BJ (cell line): ENCODE results near the gene FAM162A. TPM values are rescaled to one million over a fixed set of nuclear protein-coding genes. Genes with fewer than 3 reads are reported as not detected.
A peak's percentile ranks its signal among the peaks of the same experiment; 100 is the strongest.

Source experiments
- CTCF ChIA-PET: fragments of 350-600 bp; formaldehyde crosslinking; extraction: SDS; loops from one replicate; lab custom pipeline; 2021; ENCODE audit warnings: antibody characterized with exemption, inconsistent platforms; lab: Yijun Ruan, JAX
- POLR2A ChIA-PET: fragments of 300-600 bp; sonication (Branson Sonifier 250); formaldehyde crosslinking; extraction: SDS; loops from one replicate; lab custom pipeline; 2021; ENCODE audit warnings: antibody characterized with exemption; lab: Charles Lee
- DNase-seq: peaks from one replicate; pipeline ENCODE4 v3.0.0-alpha.2; 2011; ENCODE audit warnings: low read depth
- H3K27me3 ChIP-seq: 2 replicates; pipeline ENCODE4 v1.6.0; 2011; ENCODE audit warnings: low read length; ENCODE audit not compliant: control insufficient read depth, insufficient read depth
- H3K36me3 ChIP-seq: 2 replicates; pipeline ENCODE4 v1.5.1; 2011; ENCODE audit warnings: low read length; ENCODE audit not compliant: control insufficient read depth, insufficient read depth
- H3K4me3 ChIP-seq: 2 replicates; pipeline ENCODE4 v1.5.1; 2011; ENCODE audit warnings: low read depth, mild to moderate bottlenecking, control low read depth, low read length
- CTCF ChIP-seq: IDR thresholded peaks from 2 replicates; pipeline ENCODE4 v1.5.1; 2011; ENCODE audit warnings: low read depth, mild to moderate bottlenecking, control low read depth, inconsistent platforms, low read length, moderate library complexity; ENCODE audit not compliant: insufficient read depth
- polyA plus RNA-seq: library from polyadenylated mRNA; depleted of rRNA; stranded (reverse); fragments of >200 nt; gene quantifications from 2 replicates; pipeline ENCODE4 v1.2.3, GENCODE V29; 2011; rRNA removed
- small RNA-seq: library from RNA; depleted of rRNA; stranded (forward); fragments of <200 nt; gene quantifications from one replicate; pipeline ENCODE3, GENCODE V24; 2012; ENCODE audit warnings: low replicate concordance, low read depth; ENCODE audit not compliant: insufficient read length

FAM162A gene
- polyA plus RNA-seq, 1 experiment = 23.9 TPM

GRCh38 chr3:122457706-122458105 is 73.7 kb downstream of the FAM162A start:
- peaks cover 4% of the 10 kb centered on the region for H3K36me3 ChIP-seq
- POLR2A ChIA-PET = no interaction called here

GRCh38 chr3:122458992-122459391 is 75.0 kb downstream of the FAM162A start:
- POLR2A ChIA-PET = no interaction called here
- TF ChIP-seq CTCF = peak; percentile 51

More at GRCh38 chr3:122457706-122458105, 73.7 kb downstream of the FAM162A start:
- Histone ChIP-seq H3K4me3 (no peak overlapping the region), H3K27me3 (no peaks in the 10 kb centered on the region)
- no peak for DNase-seq
- TF ChIP-seq CTCF = no peak
- CTCF ChIA-PET = interaction anchor here (0.6 to 3.0 kb wide), 8 partner anchors 10 to 221 kb away, joined by 3 to 28 read pairs (median 4); partner anchors contain the start of gene PARP14

GRCh38 chr3:122461806-122462205 is 77.8 kb downstream of the FAM162A start:
- DNase-seq = no peak
- H3K36me3 ChIP-seq = peaks cover 4% of the 10 kb centered on the region
- H3K4me3 ChIP-seq = no peak overlapping the region
- ChIA-PET CTCF (interaction anchor here (0.7 to 3.1 kb wide), 3 partner anchors 88 to 218 kb away, joined by 3 to 21 read pairs (median 4); partner anchors contain the start of gene PARP14), POLR2A (interaction anchor here (0.6 kb wide), 1 partner anchor 107 kb away, joined by 3 read pairs; no protein-coding TSS in a partner anchor)
- H3K27me3 ChIP-seq = no peaks in the 10 kb centered on the region
- TF ChIP-seq CTCF = no peak

More at GRCh38 chr3:122458992-122459391, 75.0 kb downstream of the FAM162A start:
- CTCF ChIA-PET = interaction anchor here (0.9 to 3.1 kb wide), 7 partner anchors 11 to 220 kb away, joined by 3 to 28 read pairs (median 4); partner anchors contain the start of gene PARP14
- Histone ChIP-seq H3K4me3 (no peak overlapping the region), H3K36me3 (peaks cover 3% of the 10 kb centered on the region; the same call in 1 of the 2 replicates), H3K27me3 (no peaks in the 10 kb centered on the region)
- DNase-seq = peak; percentile 6

Small RNA genes lying within 50 kb of the gene (small RNA-seq; reads per million reads assigned to genes)
- gene AC083798.1 = not detected

Other genes starting within 250 kb of the FAM162A start
- not detected in 2 replicates for gene CASR, start 200.5 kb upstream of the FAM162A start, polyA plus RNA-seq
- 0.49 and 0.70 TPM in 2 replicates for gene CSTA, start 58.9 kb upstream of the FAM162A start, polyA plus RNA-seq
- gene MIX23, start 951 bp upstream of the FAM162A start, polyA plus RNA-seq = 3.7 and 11.9 TPM in 2 replicates
- gene WDR5B, start 31.9 kb downstream of the FAM162A start, polyA plus RNA-seq = 2.8 and 5.0 TPM in 2 replicates
- 27.8 and 41.7 TPM in 2 replicates for gene KPNA1, start 130.8 kb downstream of the FAM162A start, polyA plus RNA-seq
- 18.2 and 26.9 TPM in 2 replicates for gene PARP9, start 180.1 kb downstream of the FAM162A start, polyA plus RNA-seq
- 3.5 and 6.1 TPM in 2 replicates for gene DTX3L, start 180.2 kb downstream of the FAM162A start, polyA plus RNA-seq
- gene PARP15, start 193.5 kb downstream of the FAM162A start, polyA plus RNA-seq = 0.05 and 0.09 TPM in 2 replicates